ENCODE results near the gene KRI1.
A peak's percentile ranks its signal among the peaks of the same experiment; 100 is the strongest.

KRI1 gene

DNA sequence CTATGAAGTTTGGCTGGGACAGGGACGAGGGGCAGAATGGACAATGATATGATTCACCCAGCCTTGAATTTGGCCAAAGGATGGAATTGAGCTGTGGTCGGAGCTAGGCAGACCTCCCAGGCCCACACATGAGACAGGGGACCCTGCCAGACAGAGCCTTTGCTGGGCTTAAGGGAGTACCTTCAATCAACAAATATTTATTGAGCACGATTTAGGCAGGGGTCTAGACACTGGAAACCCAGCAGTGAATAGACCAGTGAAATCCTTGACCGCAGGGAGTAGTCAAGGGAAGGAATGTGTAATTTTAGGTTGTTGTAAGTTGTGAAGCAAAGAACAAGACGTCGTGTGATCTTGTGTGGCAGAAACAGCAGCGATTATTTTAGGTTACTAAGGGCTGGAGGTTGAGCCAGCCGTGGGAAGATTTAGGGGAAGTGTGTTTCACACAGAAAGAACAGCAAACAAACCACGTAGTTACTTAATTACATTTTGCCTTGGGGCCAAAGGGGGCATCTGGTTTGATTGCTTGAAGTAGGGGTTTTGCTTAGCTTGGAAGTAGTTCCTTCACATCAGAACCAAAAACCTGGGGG, 38.2 kb upstream of the KRI1 start:
- TF ChIP-seq, protein P1, sequence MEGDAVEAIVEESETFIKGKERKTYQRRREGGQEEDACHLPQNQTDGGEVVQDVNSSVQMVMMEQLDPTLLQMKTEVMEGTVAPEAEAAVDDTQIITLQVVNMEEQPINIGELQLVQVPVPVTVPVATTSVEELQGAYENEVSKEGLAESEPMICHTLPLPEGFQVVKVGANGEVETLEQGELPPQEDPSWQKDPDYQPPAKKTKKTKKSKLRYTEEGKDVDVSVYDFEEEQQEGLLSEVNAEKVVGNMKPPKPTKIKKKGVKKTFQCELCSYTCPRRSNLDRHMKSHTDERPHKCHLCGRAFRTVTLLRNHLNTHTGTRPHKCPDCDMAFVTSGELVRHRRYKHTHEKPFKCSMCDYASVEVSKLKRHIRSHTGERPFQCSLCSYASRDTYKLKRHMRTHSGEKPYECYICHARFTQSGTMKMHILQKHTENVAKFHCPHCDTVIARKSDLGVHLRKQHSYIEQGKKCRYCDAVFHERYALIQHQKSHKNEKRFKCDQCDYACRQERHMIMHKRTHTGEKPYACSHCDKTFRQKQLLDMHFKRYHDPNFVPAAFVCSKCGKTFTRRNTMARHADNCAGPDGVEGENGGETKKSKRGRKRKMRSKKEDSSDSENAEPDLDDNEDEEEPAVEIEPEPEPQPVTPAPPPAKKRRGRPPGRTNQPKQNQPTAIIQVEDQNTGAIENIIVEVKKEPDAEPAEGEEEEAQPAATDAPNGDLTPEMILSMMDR (IDR thresholded peaks at IDR 0.05): no peak
- Histone ChIP-seq H3K27ac (peak overlapping the region; percentile 80), H3K4me1 (peaks cover 2% of the 10 kb centered on the region), H3K4me3 (ENCODE audit: low read depth, low read length) (peak overlapping the region; percentile 41), H3K27me3 (ENCODE audit: control insufficient read depth, insufficient read depth, low read length) (no peaks in the 10 kb centered on the region), H3K4me2 (ENCODE audit: low read length) (peak overlapping the region; percentile 37), H3K36me3 (ENCODE audit: control insufficient read depth, insufficient read depth, low read length) (no peaks in the 10 kb centered on the region), H3K79me2 (no peaks in the 10 kb centered on the region), H3K9ac (no peak overlapping the region), H3K9me3 (ENCODE audit: control insufficient read depth, low read length) (no peaks in the 10 kb centered on the region), H2AFZ (peak overlapping the region; percentile 98)

DNA sequence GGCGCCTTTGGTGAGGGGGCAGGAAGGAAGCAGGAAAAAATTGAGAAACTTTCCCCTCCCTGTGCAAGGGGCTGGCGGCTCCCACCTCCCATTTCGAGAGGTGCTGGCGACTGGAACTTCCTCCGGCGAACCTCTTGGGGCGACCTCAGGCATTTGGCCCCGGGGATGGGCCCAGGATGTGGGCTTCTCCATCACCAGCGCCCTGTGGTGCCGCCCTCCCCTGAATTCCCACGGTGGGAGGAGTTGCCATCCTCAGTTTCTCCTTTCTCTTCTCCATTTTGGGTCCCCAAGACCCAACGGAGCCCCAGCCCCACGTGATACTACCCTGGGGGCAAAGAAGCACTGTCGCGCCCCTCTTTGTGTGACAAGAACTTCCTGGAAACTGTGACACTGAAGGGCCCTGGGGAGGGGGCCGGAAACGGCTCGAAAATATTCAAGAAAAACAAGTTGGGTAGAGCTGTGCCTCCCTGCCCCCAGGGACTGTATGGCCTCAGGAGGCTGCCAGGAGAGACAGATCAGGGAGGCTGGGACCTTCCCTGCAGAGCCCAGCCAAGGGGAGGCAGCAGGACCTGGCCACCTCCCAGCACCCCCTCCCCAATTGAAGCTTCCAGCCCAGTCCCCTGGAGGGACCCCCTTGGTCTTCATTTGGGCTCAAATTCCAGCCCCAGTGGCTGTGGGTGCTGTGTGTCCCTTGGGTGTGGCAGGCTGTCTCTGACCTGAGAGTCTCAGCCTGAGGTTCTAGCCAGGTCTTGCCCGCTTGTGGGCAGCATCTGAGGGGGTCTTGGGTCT, 37.5 kb upstream of the KRI1 start:
- no peaks in the 10 kb centered on the region for H3K79me2 ChIP-seq
- no peaks in the 10 kb centered on the region for H3K9me3 ChIP-seq (ENCODE audit: control insufficient read depth, low read length)
- TF ChIP-seq, protein P1 (IDR thresholded peaks at IDR 0.05): no peak
- peak overlapping the region; percentile 73 for H3K4me2 ChIP-seq (ENCODE audit: low read length)
- H3K9ac ChIP-seq: peak overlapping the region; percentile 67
- H3K36me3 ChIP-seq (ENCODE audit: control insufficient read depth, insufficient read depth, low read length): no peaks in the 10 kb centered on the region
- no peaks in the 10 kb centered on the region for H3K27me3 ChIP-seq (ENCODE audit: control insufficient read depth, insufficient read depth, low read length)
- peak overlapping the region; percentile 71 for H3K4me3 ChIP-seq (ENCODE audit: low read depth, low read length)
- H3K27ac ChIP-seq: peak overlapping the region; percentile 80
- peaks cover 2% of the 10 kb centered on the region for H3K4me1 ChIP-seq
- H2AFZ ChIP-seq: peak overlapping the region; percentile 98

DNA sequence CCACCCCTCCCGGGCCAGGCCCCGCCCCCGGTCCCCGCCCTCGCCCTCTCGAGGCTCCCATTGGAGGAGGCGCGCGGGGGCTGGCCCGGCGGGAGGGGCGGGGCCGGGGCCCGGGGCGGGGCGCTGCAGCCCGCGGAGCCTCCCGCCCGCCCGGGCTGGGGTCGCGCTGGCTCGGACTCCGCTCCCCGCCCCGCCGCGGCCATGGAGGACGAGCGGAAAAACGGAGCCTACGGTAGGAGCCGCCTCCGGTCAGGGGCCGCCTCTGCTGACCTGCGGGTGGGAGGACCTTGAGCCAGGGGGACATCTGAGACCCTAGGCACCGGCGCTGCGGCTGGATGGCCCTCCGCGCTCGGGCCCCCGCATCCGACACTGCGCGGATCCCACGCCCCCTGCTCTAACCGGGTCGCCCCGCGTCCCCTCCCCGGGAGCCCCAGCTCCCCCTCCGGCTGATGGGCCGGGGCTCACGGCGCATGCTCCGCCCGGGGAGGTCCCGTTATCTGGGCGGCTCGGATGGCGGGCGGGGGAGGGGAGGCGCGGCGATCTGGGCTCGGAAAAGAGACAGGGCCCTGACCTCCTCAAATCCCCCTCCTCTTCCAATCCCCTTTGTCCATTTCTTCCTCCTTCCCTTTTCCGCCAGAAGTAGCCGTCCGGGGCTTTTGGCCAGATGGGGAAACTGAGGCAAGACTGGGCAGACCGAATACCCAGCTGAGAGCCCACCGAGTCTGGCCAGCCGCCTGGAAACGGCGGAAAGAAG, 36.7 kb upstream of the KRI1 start:
- H3K79me2 ChIP-seq: no peaks in the 10 kb centered on the region
- no peaks in the 10 kb centered on the region for H3K9me3 ChIP-seq (ENCODE audit: control insufficient read depth, low read length)
- peak overlapping the region; percentile 73 for H3K4me2 ChIP-seq (ENCODE audit: low read length)
- H3K36me3 ChIP-seq (ENCODE audit: control insufficient read depth, insufficient read depth, low read length): no peaks in the 10 kb centered on the region
- H3K4me1 ChIP-seq: peaks cover 2% of the 10 kb centered on the region
- peak overlapping the region; percentile 98 for H2AFZ ChIP-seq
- H3K9ac ChIP-seq: peak overlapping the region; percentile 67
- TF ChIP-seq, protein P1 (IDR thresholded peaks at IDR 0.05): no peak
- H3K27me3 ChIP-seq (ENCODE audit: control insufficient read depth, insufficient read depth, low read length): no peaks in the 10 kb centered on the region
- H3K4me3 ChIP-seq (ENCODE audit: low read depth, low read length): peak overlapping the region; percentile 71
- peak overlapping the region; percentile 80 for H3K27ac ChIP-seq

DNA sequence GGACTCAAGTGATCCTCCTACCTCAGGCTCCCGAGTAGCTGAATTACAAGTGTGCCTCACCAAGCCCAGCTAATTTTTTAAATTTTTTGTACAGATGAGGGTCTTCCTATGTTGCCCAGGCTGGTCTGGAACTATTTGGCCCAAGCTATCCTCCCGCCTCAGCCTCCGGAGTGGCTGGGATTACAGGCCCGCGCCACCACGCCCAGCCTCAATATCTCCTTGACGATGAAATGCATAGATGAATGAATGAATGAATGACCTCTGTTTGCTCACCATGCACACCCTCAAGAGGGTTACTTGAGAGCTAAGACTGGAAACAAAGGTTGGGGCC, 36.2 kb upstream of the KRI1 start:
- H3K4me1 ChIP-seq: peaks cover 2% of the 10 kb centered on the region
- H3K4me3 ChIP-seq (ENCODE audit: low read depth, low read length): no peak overlapping the region
- H3K9me3 ChIP-seq (ENCODE audit: control insufficient read depth, low read length): no peaks in the 10 kb centered on the region
- peak overlapping the region; percentile 82 for H2AFZ ChIP-seq
- no peak overlapping the region for H3K4me2 ChIP-seq (ENCODE audit: low read length)
- TF ChIP-seq, protein P1 (IDR thresholded peaks at IDR 0.05): no peak
- no peak overlapping the region for H3K9ac ChIP-seq
- H3K27ac ChIP-seq: no peak overlapping the region
- H3K79me2 ChIP-seq: no peaks in the 10 kb centered on the region
- no peaks in the 10 kb centered on the region for H3K27me3 ChIP-seq (ENCODE audit: control insufficient read depth, insufficient read depth, low read length)
- H3K36me3 ChIP-seq (ENCODE audit: control insufficient read depth, insufficient read depth, low read length): no peaks in the 10 kb centered on the region

Data from parathyroid adenoma (tissue), 2 donors.